Frontal cortex (tissue), 4 donors: ENCODE measurements around the gene NUDT4. TPM values are rescaled to one million over a fixed set of nuclear protein-coding genes. Genes with fewer than 3 reads are reported as not detected.
A peak's percentile ranks its signal among the peaks of the same experiment; 100 is the strongest.
"Not testable (repeated sequence)": the region's sequence is repeated elsewhere in the genome, so short reads cannot be mapped to it uniquely, and the experiment has no call there.

Experiments
- DNase-seq, 2 donors: peaks; one replicate each; pipeline ENCODE4 v3.0.0; 2012; ENCODE audit warnings: low spot score in 2 of 2
- FAIRE-seq: peaks from 2 replicates; lab custom pipeline; 2012; peaks lifted over from hg19 to GRCh38; lab: Jason Lieb, UNC
- total RNA-seq: library from RNA; depleted of rRNA; stranded (reverse); fragments of >200 nt; gene quantifications from one replicate; pipeline ENCODE4 v1.2.3, GENCODE V29; 2014
- donor health status: control.
- donor health status: control.
- donor health status: control.

NUDT4 gene
- total RNA-seq, 1 donor from 2014 or later = 148 TPM

GRCh38 chr12:93419388-93420034, 41.8 kb downstream of the NUDT4 start:
- no peak for DNase-seq
- no peak for FAIRE-seq

- FAIRE-seq = no peak
- DNase-seq = no peak
Observed at GRCh38 chr12:93422050-93422449, 44.3 kb downstream of the NUDT4 start.

DNA sequence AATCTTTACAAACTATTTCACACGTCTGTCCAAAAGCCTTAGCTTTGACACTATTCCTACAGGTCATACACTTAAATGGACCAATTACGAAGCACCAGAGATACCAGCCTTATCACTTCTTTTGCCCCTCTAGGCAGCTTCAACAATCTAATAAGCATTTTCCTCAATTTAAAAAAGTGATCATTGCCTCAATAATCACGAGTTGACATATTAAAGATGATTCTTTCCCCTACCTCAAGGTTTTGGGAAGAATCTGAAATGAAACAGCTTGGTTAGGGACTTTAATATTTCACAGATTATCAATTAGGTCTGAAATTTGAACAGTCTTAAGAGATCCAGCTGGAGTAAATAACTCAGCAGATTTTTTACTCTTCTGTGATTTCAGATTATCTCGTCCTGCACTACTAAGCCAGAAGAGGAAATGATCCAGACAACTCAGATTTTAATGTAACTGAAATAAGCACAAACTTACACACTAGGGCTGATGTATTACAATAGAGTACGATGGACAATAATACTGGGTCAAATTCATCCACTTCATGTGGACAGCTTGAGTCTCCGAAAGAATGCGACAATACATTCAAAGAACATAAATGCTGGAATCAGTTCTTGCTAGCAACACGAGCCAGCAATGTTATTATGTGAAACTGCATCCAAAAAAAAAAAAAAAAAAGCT, 48.1 kb downstream of the NUDT4 start:
- no peak for DNase-seq
- no peak for FAIRE-seq

DNA sequence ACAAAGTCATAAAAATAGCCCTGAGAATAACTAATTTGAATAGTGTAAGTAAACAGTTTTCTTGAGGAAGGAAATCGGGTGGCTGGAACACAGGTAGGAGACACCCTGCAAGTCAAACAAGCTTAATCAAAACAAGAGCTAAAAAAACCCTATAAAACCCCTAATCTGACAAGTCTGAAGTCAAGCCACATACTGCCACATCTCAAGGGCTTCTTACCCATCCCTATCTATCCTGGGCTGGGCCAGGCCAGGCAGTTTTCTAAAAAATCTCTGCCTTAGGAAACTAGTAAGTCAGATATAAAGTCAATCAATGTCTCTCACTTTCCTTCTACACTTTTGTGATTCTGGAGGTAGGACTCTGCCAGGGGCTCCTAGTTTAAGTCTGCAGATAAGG, 48.7 kb downstream of the NUDT4 start:
- FAIRE-seq (no peak), DNase-seq (no peak)

DNA sequence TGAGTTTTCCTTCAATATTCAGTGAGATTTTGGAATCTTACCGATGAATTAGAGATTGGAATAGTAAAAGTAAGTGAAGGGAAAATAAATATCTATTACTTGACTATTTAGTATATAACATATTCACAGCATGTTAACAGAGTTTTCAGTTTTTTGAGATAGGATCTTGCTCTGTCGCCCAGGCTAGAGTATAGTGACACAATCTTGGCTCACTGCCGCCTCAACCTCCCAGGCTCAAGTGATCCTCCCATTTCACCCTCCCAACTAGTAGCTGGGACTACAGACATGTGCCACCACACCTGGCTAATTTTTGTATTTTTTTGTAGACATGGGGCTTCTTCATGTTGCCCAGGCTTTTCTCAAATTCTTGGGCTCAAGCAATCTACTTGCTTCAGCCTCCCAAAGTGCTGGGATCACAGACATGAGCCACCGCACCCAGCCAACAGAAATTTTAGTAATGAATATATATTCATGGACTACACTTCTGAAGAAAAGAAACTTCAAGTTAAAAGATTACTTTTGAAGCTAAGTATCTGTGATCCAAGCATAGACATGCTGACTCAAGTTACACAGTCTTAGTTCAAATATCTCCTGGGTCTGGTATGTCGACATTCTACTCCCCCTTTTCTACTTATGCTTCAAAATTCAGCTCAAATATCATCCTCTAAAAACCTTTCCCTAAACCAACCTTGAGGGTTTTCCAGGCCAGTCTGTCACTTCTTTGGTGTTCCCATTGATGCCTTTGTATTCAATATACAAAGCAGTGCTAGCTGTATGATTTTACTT, 50.2 kb downstream of the NUDT4 start:
- FAIRE-seq = no peak
- no peak for DNase-seq

DNA sequence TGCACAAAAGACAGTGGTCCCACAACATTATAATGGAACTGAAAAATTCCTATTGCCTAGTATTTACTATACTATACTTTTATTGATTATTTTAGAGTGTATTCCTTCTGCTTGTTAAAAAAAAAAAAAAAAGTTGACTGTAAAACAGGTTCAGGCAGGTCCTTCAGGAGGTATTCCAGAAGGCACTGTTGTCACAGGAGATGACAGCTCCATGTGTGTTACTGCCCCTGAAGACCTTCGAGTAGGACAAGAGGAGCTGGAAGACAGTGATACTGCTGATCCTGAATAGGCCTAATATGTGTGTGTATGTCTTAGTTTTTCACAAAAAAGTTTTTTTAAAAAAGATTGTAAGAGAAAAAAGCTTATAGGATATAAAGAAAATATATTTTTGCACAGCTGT, 51.7 kb downstream of the NUDT4 start:
- FAIRE-seq (no peak), DNase-seq (no peak)

GRCh38 chr12:93429852-93430251, 52.1 kb downstream of the NUDT4 start:
- FAIRE-seq (no peak), DNase-seq (no peak)

GRCh38 chr12:93430280-93430679, 52.6 kb downstream of the NUDT4 start:
- FAIRE-seq = no peak
- DNase-seq = no peak

- not testable (repeated sequence) for DNase-seq, FAIRE-seq
Observed at GRCh38 chr12:93432031-93432430, 54.3 kb downstream of the NUDT4 start.

DNA sequence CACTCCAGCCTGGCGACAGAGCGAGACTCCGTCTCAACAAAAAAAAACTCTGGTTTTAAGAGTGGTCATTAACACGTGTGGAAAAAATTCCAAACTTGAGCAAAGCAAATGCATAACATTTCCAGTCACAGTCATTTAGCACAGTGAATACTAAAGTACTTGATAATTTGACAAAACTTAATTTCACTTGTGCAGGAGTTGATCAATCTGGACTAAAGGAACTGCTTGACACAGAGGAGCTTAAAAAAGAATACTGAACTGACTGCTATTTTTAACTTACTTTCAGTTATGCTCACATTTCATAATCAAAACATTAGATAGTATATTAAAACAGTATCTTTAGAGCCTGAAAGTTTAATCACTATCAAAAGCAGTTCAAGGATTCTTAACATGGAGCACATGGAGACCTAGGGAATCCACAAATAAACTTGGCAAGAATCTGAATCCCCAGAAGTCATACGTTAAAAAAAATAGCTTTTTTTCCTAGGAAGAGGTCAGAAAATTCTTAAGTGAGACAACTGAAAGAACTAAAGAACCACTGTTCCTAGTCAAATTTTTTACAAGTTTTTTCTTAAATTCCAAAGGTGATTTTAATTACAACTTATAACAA, 56.6 kb downstream of the NUDT4 start:
- no peak for FAIRE-seq
- DNase-seq = no peak

DNA sequence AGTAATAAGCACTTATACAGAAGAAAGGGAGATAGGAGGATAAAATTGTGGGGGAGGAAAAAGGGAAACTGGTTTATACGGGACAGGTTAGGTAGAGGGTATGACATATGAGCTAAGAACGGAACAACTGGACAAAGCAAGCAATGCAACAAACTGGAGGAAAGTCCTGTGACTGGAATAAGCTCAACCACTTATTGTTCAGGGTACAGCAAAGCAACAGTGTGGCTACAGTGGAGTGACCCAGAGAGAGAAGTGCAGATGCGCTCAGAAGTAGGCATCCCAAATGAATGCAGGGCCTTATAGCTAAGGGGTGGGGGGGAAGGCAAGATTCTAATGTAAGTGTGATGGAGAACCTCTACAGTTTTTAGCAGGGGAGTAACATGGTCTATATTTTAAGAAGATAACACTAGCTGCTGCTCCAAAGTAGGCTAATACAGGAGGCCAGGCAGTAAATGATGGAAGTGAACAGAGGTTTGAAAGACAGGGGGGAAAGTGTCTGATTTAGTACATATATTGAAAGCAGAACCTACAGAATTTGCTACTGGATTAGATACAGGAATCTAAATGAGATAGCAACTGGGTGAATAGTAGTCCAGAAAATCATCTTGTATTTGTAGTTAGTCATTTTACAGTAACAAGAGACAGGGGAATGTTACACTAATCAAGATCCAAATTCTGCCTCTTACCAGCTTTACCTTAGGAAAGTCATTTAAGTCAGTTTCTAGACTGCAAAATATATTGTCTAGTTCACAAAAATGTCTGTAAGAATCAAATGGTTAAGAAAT, 60.7 kb downstream of the NUDT4 start:
- FAIRE-seq (no peak), DNase-seq (no peak)

- FAIRE-seq (no peak), DNase-seq (no peak)
Observed at GRCh38 chr12:93440043-93440835, 62.5 kb downstream of the NUDT4 start.

DNA sequence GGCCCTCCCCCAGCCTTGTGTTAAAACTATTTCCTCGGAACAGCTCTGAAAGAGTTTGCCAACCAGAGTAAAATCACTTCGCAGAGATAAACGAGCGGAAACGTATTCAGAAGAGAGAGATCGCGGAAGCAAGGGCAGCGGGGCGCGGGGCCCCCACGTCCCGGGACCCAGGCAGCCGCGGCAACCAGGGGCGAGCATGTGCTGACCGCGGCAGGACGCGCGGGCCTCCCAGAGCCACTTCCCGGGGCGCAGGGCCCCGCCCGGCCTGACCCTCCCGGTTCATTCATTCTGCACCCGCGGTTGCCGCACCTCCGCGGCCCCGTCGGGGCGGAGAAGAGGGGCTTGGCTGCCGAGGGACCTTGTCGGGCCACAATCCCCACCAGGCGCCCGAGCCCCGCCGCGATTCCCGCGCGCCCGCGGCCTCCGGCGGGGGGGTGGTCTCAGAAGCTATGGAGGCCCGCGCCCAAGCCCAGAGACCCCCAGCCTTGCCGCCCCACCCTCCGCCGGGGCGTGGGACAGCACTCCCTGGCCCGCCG, 63.4 kb downstream of the NUDT4 start:
- DNase-seq = peak; percentile 40 to 44
- no peak for FAIRE-seq

DNA sequence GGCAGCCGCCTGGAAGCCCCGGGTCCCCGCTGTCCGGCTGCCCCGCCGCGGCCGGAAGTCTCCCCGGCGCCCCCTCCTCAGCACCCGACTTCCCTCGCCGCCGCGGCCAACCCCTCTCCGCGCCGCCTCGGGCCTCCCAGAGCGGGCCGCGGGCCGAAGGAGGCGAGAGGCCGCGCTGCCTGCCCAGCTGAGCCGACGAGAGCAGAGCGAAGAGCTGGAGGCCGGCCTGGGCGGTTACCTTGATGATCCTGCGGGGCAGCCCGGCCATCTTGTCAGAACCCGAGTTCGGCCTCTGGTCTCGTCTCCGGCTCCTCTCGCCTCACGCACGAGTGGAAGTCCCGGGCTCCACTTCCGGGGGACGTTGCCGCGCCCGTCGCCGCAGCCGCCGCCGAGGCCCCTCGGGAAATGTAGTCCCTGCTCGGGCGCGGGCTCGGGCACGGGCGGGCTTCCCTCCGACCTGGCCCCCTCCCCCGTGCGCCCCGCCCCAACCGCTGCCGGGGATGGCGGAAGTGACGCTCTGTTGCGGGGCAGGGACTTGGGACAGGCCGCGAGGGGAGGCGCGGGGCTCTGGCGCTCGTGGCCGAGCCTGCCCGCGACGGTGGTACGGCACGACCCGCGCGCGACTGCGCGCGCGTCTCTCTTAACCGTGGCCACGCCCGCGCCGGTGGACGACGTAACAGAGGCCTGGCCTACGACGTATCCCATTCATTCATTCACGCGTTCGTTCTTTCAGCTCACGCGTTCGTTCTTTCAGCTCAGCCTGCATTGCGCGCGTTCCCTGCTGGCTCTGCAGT, 64.1 kb downstream of the NUDT4 start, which contains the start of gene UBE2N:
Gene UBE2N, minus strand, starts transcription at position 331 of the 794 bp plus-strand sequence. Its CDS starts 63 bp downstream, at position 268.
- FAIRE-seq = no peak
- DNase-seq = peak; percentile 96 to 98

DNA sequence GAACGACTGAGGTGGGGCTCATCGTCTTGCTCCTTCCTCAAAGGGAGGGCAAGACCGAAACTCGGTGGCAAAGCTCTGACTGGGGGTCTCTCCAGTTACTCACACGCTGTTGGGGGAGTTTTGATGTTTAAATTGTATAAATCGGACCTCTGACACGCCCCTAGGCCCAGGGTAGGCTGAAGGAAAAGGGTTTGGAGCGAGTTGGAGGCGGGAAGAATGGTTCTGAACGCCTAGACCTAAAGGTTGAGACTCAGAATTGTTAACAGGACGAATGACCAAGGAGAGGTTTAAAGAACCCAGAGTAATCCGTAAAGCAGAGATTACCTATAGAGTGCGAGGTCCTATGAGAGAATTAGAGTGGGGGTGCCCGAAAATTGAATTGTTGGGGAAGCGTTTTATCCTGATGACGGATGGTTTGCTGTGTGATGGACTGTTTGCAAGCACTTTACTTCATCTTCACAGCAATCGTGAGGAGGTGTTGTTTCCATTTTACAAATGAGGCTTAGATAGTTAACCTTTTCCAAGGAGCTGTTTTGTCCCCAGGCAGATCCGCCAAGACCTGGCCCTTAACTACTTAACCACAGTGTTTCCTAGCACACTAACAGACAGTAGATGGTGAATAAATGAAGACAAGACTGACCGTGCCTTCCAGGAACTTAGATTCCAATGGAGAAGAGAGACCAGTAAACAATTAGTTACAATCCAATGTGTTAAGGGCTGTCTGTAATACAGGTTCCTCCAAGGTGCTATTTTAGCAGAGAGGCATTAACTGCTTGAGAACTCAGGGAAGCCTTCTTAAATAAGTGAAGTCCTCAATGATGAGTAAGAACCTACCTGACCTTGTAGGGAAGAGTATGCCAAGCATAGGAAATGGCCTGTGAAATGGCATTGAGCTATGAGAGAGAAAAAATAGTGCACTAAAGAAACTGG, 65.0 kb downstream of the NUDT4 start:
- DNase-seq (no peak), FAIRE-seq (no peak)

GRCh38 chr12:93443576-93443975, 65.9 kb downstream of the NUDT4 start:
- FAIRE-seq = no peak
- no peak for DNase-seq
